PC-9 (cell line): ENCODE results near the gene CTSL. TPM values are rescaled to one million over a fixed set of nuclear protein-coding genes. Genes with fewer than 3 reads are reported as not detected.

Experiments
- BruUV-seq: library from RNA; stranded (reverse); fragments of 400-500 nt; replicated peaks from 2 replicates; lab custom pipeline; 2021; lab: Mats Ljungman, UMichigan
- CTCF ChIA-PET: fragments of 300-600 bp; sonication (Branson Sonifier 250); formaldehyde crosslinking; loops from one replicate; lab custom pipeline; 2022; ENCODE audit warnings: antibody characterized with exemption; lab: Charles Lee
- POLR2A ChIA-PET: fragments of 300-600 bp; sonication (Branson Sonifier 250); formaldehyde crosslinking; loops from one replicate; lab custom pipeline; 2022; ENCODE audit warnings: antibody characterized with exemption; ENCODE audit not compliant: unreplicated experiment; lab: Charles Lee
- DNase-seq, 2 experiments: peaks; one replicate each; pipeline versions ENCODE4 v3.0.0 to v3.0.0-alpha.2; 2015 to 2022; ENCODE audit warnings: mixed read lengths in 1 of 2
- H2AFZ ChIP-seq: fragments of 200-600 bp; sonication (generic); 2 replicates; pipeline ENCODE4 v1.8.1; 2017; ENCODE audit warnings: antibody characterized with exemption
- H3F3A ChIP-seq: fragments of 200-600 bp; sonication (generic); 2 replicates; pipeline ENCODE4 v1.8.1; 2017; ENCODE audit warnings: antibody characterized with exemption, mild to moderate bottlenecking, low read depth; ENCODE audit not compliant: insufficient read depth
- H3K27ac ChIP-seq: fragments of 200-600 bp; sonication (generic); 2 replicates; pipeline ENCODE4 v1.6.1; 2016; ENCODE audit warnings: mixed run types
- H3K27me3 ChIP-seq: fragments of 200-600 bp; sonication (generic); 2 replicates; pipeline ENCODE4 v1.6.1; 2016; ENCODE audit warnings: low read depth, mixed run types; ENCODE audit not compliant: insufficient read depth
- H3K36me3 ChIP-seq: fragments of 200-600 bp; sonication (generic); 2 replicates; pipeline ENCODE4 v1.6.1; 2016; ENCODE audit warnings: low read depth, mixed run types
- H3K4me1 ChIP-seq: fragments of 200-600 bp; sonication (generic); replicated peaks from 2 replicates; pipeline ENCODE4 v1.6.1; 2016; ENCODE audit warnings: mixed run types; ENCODE audit not compliant: insufficient read depth
- H3K4me2 ChIP-seq: fragments of 200-600 bp; sonication (generic); 2 replicates; pipeline ENCODE4 v1.6.1; 2017; ENCODE audit warnings: mixed run types
- H3K4me3 ChIP-seq: fragments of 200-600 bp; sonication (generic); 2 replicates; pipeline ENCODE4 v1.6.1; 2016; ENCODE audit warnings: mixed run types
- H3K79me2 ChIP-seq: fragments of 200-600 bp; sonication (generic); 2 replicates; pipeline ENCODE4 v1.6.1; 2017; ENCODE audit warnings: low read depth, mixed run types
- H3K9me2 ChIP-seq: fragments of 200-600 bp; sonication (generic); 2 replicates; pipeline ENCODE4 v1.8.1; 2017; ENCODE audit warnings: mild to moderate bottlenecking; ENCODE audit not compliant: insufficient read depth
- H3K9me3 ChIP-seq: fragments of 200-600 bp; sonication (generic); 2 replicates; pipeline ENCODE4 v1.8.1; 2016; ENCODE audit warnings: low read depth; ENCODE audit not compliant: insufficient read depth
- H4K20me1 ChIP-seq: fragments of 200-600 bp; sonication (generic); 2 replicates; pipeline ENCODE4 v1.8.1; 2017; ENCODE audit not compliant: insufficient read depth
- CTCF ChIP-seq: fragments of 200-600 bp; sonication (generic); conservative IDR thresholded peaks from 2 replicates; pipeline ENCODE4 v1.6.1; 2017; ENCODE audit warnings: mixed run types, antibody characterized with exemption, mild to moderate bottlenecking, moderate library complexity
- EZH2 ChIP-seq: fragments of 200-600 bp; sonication (generic); IDR thresholded peaks from 2 replicates; pipeline ENCODE4 v1.8.0; 2017; ENCODE audit warnings: antibody characterized with exemption, low read depth
- intact Hi-C: fragments of 100-400 bp; cut with micrococcal nuclease; formaldehyde crosslinking; loops from one replicate; pipeline ENCODE4 v1.10.0; 2022; ENCODE audit not compliant: unreplicated experiment
- total RNA-seq: library from RNA; stranded (reverse); gene quantifications from 2 replicates; pipeline ENCODE4 v1.2.3, GENCODE V29; 2021

CTSL gene
- total RNA-seq, 1 experiment from 2014 or later: 82.6 TPM

GRCh38 chr9:87708986-87709728 is 16.8 kb upstream of the CTSL start:
- Histone ChIP-seq H3K36me3 (no peaks in the 10 kb centered on the region; the same call in 1 of the 2 replicates), H3K9me3 (no peaks in the 10 kb centered on the region), H3K4me3 (no peak overlapping the region), H3K9me2 (no peaks in the 10 kb centered on the region), H3K27ac (no peak overlapping the region), H4K20me1 (no peaks in the 10 kb centered on the region), H3K27me3 (no peaks in the 10 kb centered on the region), H2AFZ (no peak overlapping the region), H3K4me2 (no peak overlapping the region), H3K79me2 (no peaks in the 10 kb centered on the region), H3F3A (peaks cover 30% of the 10 kb centered on the region; the same call in 1 of the 2 replicates), H3K4me1 (peaks cover 29% of the 10 kb centered on the region)
- ChIA-PET POLR2A (interaction anchor here (0.6 to 0.7 kb wide), 2 partner anchors 86 to 324 kb away, joined by 5 to 33 read pairs; no protein-coding TSS in a partner anchor), CTCF (interaction anchor here (1.1 kb wide), 1 partner anchor 103 kb away, joined by 4 read pairs; no protein-coding TSS in a partner anchor)
- intact Hi-C loops: no loop called here
- BruUV-seq: no TSS peak
- DNase-seq: no peak
- TF ChIP-seq EZH2 (no peak), CTCF (no peak)

DNA sequence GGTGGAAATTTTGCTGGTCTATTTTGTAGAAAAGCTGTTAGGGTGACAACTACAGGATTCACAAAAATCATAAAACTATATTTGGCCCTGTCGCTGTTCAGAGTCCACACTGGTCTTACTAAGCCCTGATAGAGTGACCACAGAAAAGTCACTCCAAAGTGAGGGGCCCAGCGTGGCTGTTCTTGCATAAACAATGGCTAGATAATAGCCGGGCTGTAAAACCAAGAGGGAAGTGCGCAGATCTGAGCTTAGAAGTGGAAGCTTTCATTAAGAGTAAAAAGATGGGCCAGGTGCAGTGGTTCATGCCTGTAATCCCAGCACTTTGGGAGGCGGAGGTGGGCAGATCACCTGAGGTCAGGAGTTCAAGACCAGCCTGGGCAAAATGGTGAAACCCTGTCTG is 15.5 kb upstream of the CTSL start:
- Histone ChIP-seq H3K9me2 (no peaks in the 10 kb centered on the region), H2AFZ (no peak overlapping the region), H3K9me3 (no peaks in the 10 kb centered on the region), H4K20me1 (no peaks in the 10 kb centered on the region), H3K79me2 (no peaks in the 10 kb centered on the region), H3K27me3 (no peaks in the 10 kb centered on the region), H3K4me2 (no peak overlapping the region), H3K4me3 (no peak overlapping the region), H3K36me3 (no peaks in the 10 kb centered on the region), H3K4me1 (peaks cover 34% of the 10 kb centered on the region), H3F3A (peaks cover 25% of the 10 kb centered on the region; the same call in 1 of the 2 replicates), H3K27ac (no peak overlapping the region)
- DNase-seq: no peak
- TF ChIP-seq CTCF: no peak
- ChIA-PET POLR2A (no interaction called here), CTCF (interaction anchor here (1.1 kb wide), 1 partner anchor 102 kb away, joined by 4 read pairs; no protein-coding TSS in a partner anchor)
- intact Hi-C loops: no loop called here
- BruUV-seq: no TSS peak

DNA sequence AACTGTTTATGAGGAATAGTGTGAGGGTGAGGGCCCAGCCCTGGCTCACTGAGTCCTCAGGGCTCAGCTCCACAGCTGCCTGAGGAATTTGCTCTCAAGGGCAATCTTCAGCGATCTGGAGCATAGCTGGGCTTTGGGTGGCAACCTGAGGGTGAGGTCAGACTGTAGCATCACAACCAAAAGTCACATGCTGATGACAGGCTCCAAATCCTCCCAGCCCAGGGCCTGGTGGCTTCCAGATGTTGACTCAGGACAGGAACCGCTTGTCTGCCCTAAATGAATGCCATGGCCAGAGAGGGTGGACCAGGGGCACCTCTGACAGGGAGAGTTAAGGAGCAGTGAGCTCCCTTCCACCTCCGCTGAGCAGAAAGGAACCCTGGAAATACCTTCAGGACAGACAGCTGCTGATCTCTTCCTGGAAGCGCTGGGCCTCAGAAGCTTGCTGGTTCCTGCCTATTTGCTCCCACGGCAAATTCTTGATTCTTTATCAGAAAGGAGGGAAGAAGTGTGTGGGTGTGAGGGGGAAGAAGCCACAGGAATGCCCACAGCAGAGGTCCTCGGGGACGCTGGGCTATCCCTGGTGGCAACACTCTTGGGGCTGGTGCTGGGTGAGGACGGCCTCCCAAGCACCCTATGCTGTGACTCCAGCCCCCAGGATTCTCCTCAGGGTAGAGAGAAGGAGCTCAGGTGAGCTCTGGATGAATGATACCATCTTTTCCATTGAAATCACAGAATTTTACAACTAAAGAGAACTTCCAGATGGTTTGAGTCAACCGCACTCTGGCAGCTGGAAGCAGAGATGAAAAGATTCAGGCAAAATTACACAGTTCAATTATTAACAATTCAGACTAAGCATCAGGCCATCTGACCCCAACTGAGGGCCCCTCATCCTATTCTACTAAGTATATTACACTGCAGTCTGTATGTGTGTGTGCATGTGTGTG is 13.8 kb upstream of the CTSL start:
- Histone ChIP-seq H3K27me3 (no peaks in the 10 kb centered on the region), H3K79me2 (no peaks in the 10 kb centered on the region), H3K27ac (peak overlapping the region; percentile 92), H3K4me3 (no peak overlapping the region), H2AFZ (no peak overlapping the region), H3K9me3 (no peaks in the 10 kb centered on the region), H3K9me2 (no peaks in the 10 kb centered on the region), H3K36me3 (no peaks in the 10 kb centered on the region), H3K4me1 (peaks cover 37% of the 10 kb centered on the region), H3K4me2 (no peak overlapping the region), H4K20me1 (no peaks in the 10 kb centered on the region), H3F3A (peaks cover 25% of the 10 kb centered on the region; the same call in 1 of the 2 replicates)
- DNase-seq: peak in 1 of 2 experiments; percentile 41
- intact Hi-C loops: no loop called here
- CTCF ChIA-PET: no interaction called here
- TSS peak; percentile 39 for BruUV-seq
- TF ChIP-seq EZH2: no peak
- no peak for TF ChIP-seq CTCF
- POLR2A ChIA-PET: interaction anchor here (0.6 to 0.8 kb wide), 3 partner anchors 8 to 1478 kb away, joined by 3 to 8 read pairs (median 4); no protein-coding TSS in a partner anchor
